Gastrocnemius medialis (tissue), 4 donors: ENCODE measurements around the gene STX8. TPM values are rescaled to one million over a fixed set of nuclear protein-coding genes. Genes with fewer than 3 reads are reported as not detected.

ENCODE experiments used
- ATAC-seq, 2 donors: fragments of 150-250 bp; one replicate each; pipeline ENCODE4 v1.9.1; 2016
- DNase-seq, 2 donors: peaks; one replicate each; pipeline ENCODE4 v3.0.0-alpha.2; 2019
- H3K27ac ChIP-seq, 4 donors: fragments of 200-600 bp; sonication (generic); 1 replicate in 1 of 4; 2 replicates in 3 of 4; pipeline ENCODE4 v1.5.1; 2016 to 2018; ENCODE audit warnings: mild to moderate bottlenecking in 2 of 4, moderate library complexity in 1 of 4
- H3K27me3 ChIP-seq, 3 donors: fragments of 200-600 bp; sonication (generic) in 2 of 3; 1 replicate in 1 of 3; 2 replicates in 2 of 3; pipeline versions ENCODE4 v1.5.1 to v1.6.0; 2016 to 2019; ENCODE audit warnings: mild to moderate bottlenecking in 1 of 3, moderate library complexity in 1 of 3
- H3K36me3 ChIP-seq, 2 donors: fragments of 200-600 bp; sonication (generic) in 1 of 2; one replicate each; pipeline ENCODE4 v1.5.1; 2017 to 2018
- H3K4me1 ChIP-seq, 2 donors: fragments of 200-600 bp; sonication (generic) in 1 of 2; one replicate each; pipeline ENCODE4 v1.5.1; 2016 to 2017; ENCODE audit warnings: mild to moderate bottlenecking in 2 of 2
- H3K4me3 ChIP-seq, 4 donors: fragments of 200-600 bp; sonication (generic) in 3 of 4; 1 replicate in 1 of 4; 2 replicates in 3 of 4; pipeline ENCODE4 v1.5.1; 2016 to 2019; ENCODE audit warnings: mild to moderate bottlenecking in 2 of 4
- H3K9me3 ChIP-seq, 3 donors: fragments of 200-600 bp; sonication (generic) in 2 of 3; 1 replicate in 1 of 3; 2 replicates in 2 of 3; pipeline ENCODE4 v1.5.1; 2016 to 2019
- CTCF ChIP-seq, 5 experiments: fragments of 450-650 bp in 3 of 5; fragments of 200-600 bp in 2 of 5; sonication (generic) in 2 of 5; IDR thresholded peaks in 4 of 5; conservative IDR thresholded peaks in 1 of 5; 1 replicate in 4 of 5; 2 replicates in 1 of 5; pipeline ENCODE4 v1.5.1; 2016 to 2019; ENCODE audit warnings: antibody characterized with exemption in 5 of 5, mild to moderate bottlenecking in 3 of 5, moderate library complexity in 3 of 5
- POLR2A ChIP-seq, 2 donors: fragments of 450-650 bp; IDR thresholded peaks; one replicate each; pipeline ENCODE4 v1.6.1; 2017; ENCODE audit warnings: antibody characterized with exemption in 2 of 2, mild to moderate bottlenecking in 2 of 2, moderate library complexity in 2 of 2
- in situ Hi-C, 4 donors: fragments of 200-750 bp; cut with MboI; loops; one replicate each; pipeline versions ENCODE4 v1.15.0 to v1.8.0; 2017; ENCODE audit warnings: low sequenced_read_pairs in 4 of 4
- intact Hi-C: fragments of 100-400 bp; cut with DNase I; formaldehyde crosslinking; loops from one replicate; pipeline ENCODE4 v1.15.1; 2023; ENCODE audit warnings: low total_unique reads
- total RNA-seq, 4 donors: library from RNA; depleted of rRNA; stranded (reverse); fragments of >200 nt; gene quantifications; one replicate each; pipeline versions ENCODE4 v1.1.0 to v1.2.3, GENCODE V29; 2016

STX8 gene
- total RNA-seq, 4 donors from 2014 or later = 39.1 to 67.7 (median 58.2) TPM

GRCh38 chr17:9236286-9237052 lies 339.2 kb downstream of the STX8 start:
- DNase-seq (no peak), ATAC-seq (no peak)
- no peaks in the 10 kb centered on the region for H3K27me3 ChIP-seq
- no peaks in the 10 kb centered on the region for H3K9me3 ChIP-seq
- TF ChIP-seq POLR2A (IDR thresholded peaks at IDR 0.05) (no peak), CTCF (IDR thresholded peaks at IDR 0.05 in 4 of 5, conservative IDR thresholded peaks at IDR 0.05 in 1 of 5) (no peak)
- no peak overlapping the region for H3K4me3 ChIP-seq
- no peak overlapping the region for H3K27ac ChIP-seq
- intact Hi-C loops (no loop called here), in situ Hi-C loops (no loop called here)
- no peaks in the 10 kb centered on the region for H3K36me3 ChIP-seq
- H3K4me1 ChIP-seq = peaks cover 9 to 22% of the 10 kb centered on the region in 2 donors

- Histone ChIP-seq H3K4me3 (no peak overlapping the region), H3K36me3 (no peaks in the 10 kb centered on the region), H3K27me3 (no peaks in the 10 kb centered on the region), H3K27ac (no peak overlapping the region), H3K9me3 (no peaks in the 10 kb centered on the region), H3K4me1 (peaks cover 0 to 11% of the 10 kb centered on the region in 2 donors)
- ATAC-seq (no peak), DNase-seq (no peak)
- no peak for TF ChIP-seq CTCF (IDR thresholded peaks at IDR 0.05 in 4 of 5, conservative IDR thresholded peaks at IDR 0.05 in 1 of 5)
- TF ChIP-seq POLR2A (IDR thresholded peaks at IDR 0.05) = no peak
- in situ Hi-C loops = no loop called here
- intact Hi-C loops = no loop called here
Observed at GRCh38 chr17:9235346-9235745, 340.3 kb downstream of the STX8 start.

- no peaks in the 10 kb centered on the region for H3K36me3 ChIP-seq
- intact Hi-C loops = no loop called here
- H3K9me3 ChIP-seq = no peaks in the 10 kb centered on the region
- H3K4me3 ChIP-seq = no peak overlapping the region
- no peak for ATAC-seq
- H3K27me3 ChIP-seq = no peaks in the 10 kb centered on the region
- peaks cover 0 to 8% of the 10 kb centered on the region in 2 donors for H3K4me1 ChIP-seq
- DNase-seq = no peak
- TF ChIP-seq CTCF (IDR thresholded peaks at IDR 0.05 in 4 of 5, conservative IDR thresholded peaks at IDR 0.05 in 1 of 5) (no peak), POLR2A (IDR thresholded peaks at IDR 0.05) (no peak)
- in situ Hi-C loops = no loop called here
- no peak overlapping the region for H3K27ac ChIP-seq
Observed at GRCh38 chr17:9234389-9234945, 341.2 kb downstream of the STX8 start.

- Histone ChIP-seq H3K4me1 (peaks cover 0 to under 1% of the 10 kb centered on the region in 2 donors), H3K36me3 (no peaks in the 10 kb centered on the region), H3K9me3 (no peaks in the 10 kb centered on the region), H3K4me3 (no peak overlapping the region), H3K27me3 (no peaks in the 10 kb centered on the region), H3K27ac (no peak overlapping the region)
- in situ Hi-C loops = no loop called here
- intact Hi-C loops = loop anchor here (2.0 kb wide), 1 partner anchor 69 kb away; no protein-coding TSS in a partner anchor
- ATAC-seq (no peak), DNase-seq (no peak)
- TF ChIP-seq POLR2A (IDR thresholded peaks at IDR 0.05) = no peak
- no peak for TF ChIP-seq CTCF (IDR thresholded peaks at IDR 0.05 in 4 of 5, conservative IDR thresholded peaks at IDR 0.05 in 1 of 5)
Observed at GRCh38 chr17:9233761-9234160, 341.9 kb downstream of the STX8 start.
